Mesenchymal stem cell (in vitro differentiated cells and primary cell): ENCODE measurements around the gene SLC12A7.

ENCODE experiments used
- DNase-seq: peaks from one replicate; pipeline ENCODE4 v3.0.0-alpha.2; 2013
- H2AFZ ChIP-seq: one replicate; pipeline ENCODE4 v1.6.1; 2013; ENCODE audit warnings: low read depth, mild to moderate bottlenecking, control low read depth, inconsistent platforms, low read length, moderate library complexity
- H2AK5ac ChIP-seq: 2 replicates; pipeline ENCODE4 v1.6.1; 2013; ENCODE audit warnings: low read length, moderate library complexity, mild to moderate bottlenecking, inconsistent platforms; ENCODE audit not compliant: severe bottlenecking
- H2BK120ac ChIP-seq: one replicate; pipeline ENCODE4 v1.6.1; 2013; ENCODE audit warnings: low read depth, mild to moderate bottlenecking, inconsistent platforms, low read length, moderate library complexity
- H2BK12ac ChIP-seq, 2 experiments: one replicate each; pipeline ENCODE4 v1.6.1; 2013; ENCODE audit warnings: inconsistent platforms in 2 of 2, low read length in 2 of 2, mild to moderate bottlenecking in 2 of 2, moderate library complexity in 2 of 2, control low read depth in 1 of 2
- H2BK15ac ChIP-seq: one replicate; pipeline ENCODE4 v1.6.1; 2013; ENCODE audit warnings: mild to moderate bottlenecking, low read depth, inconsistent platforms; ENCODE audit not compliant: poor library complexity, severe bottlenecking
- H2BK5ac ChIP-seq: 2 replicates; pipeline ENCODE4 v1.6.1; 2013; ENCODE audit warnings: low read depth, mild to moderate bottlenecking, low read length, control low read depth, inconsistent platforms; ENCODE audit not compliant: poor library complexity, severe bottlenecking
- H3K14ac ChIP-seq, 2 experiments: one replicate each; pipeline ENCODE4 v1.6.1; 2013; ENCODE audit warnings: inconsistent platforms in 2 of 2, low read length in 2 of 2, control low read depth in 1 of 2, mild to moderate bottlenecking in 1 of 2, moderate library complexity in 1 of 2
- H3K18ac ChIP-seq, 2 experiments: one replicate each; pipeline ENCODE4 v1.6.1; 2013; ENCODE audit warnings: inconsistent platforms in 2 of 2, low read length in 2 of 2, control low read depth in 1 of 2, low read depth in 1 of 2, mild to moderate bottlenecking in 1 of 2
- H3K23ac ChIP-seq, 2 experiments: one replicate each; pipeline ENCODE4 v1.6.1; 2013; ENCODE audit warnings: inconsistent platforms in 2 of 2, low read length in 2 of 2, mild to moderate bottlenecking in 2 of 2, moderate library complexity in 2 of 2, control low read depth in 1 of 2
- H3K27ac ChIP-seq: 2 replicates; pipeline ENCODE4 v1.5.1; 2013; ENCODE audit warnings: mild to moderate bottlenecking, moderate library complexity, low read length, control low read depth, inconsistent platforms; ENCODE audit not compliant: poor library complexity, severe bottlenecking
- H3K27me3 ChIP-seq, 2 experiments: 2 replicates each; pipeline versions ENCODE4 v1.6.1 to v1.7.0; 2013; ENCODE audit warnings: low read length in 2 of 2, mild to moderate bottlenecking in 2 of 2, moderate library complexity in 2 of 2, control low read depth in 1 of 2, inconsistent platforms in 1 of 2; ENCODE audit not compliant: control insufficient read depth in 1 of 2, insufficient read depth in 1 of 2
- H3K36me3 ChIP-seq, 2 experiments: 2 replicates each; pipeline versions ENCODE4 v1.6.1 to v1.7.0; 2013; ENCODE audit warnings: low read length in 2 of 2, control low read depth in 1 of 2, inconsistent platforms in 1 of 2, low read depth in 1 of 2, mild to moderate bottlenecking in 1 of 2; ENCODE audit not compliant: insufficient read depth in 2 of 2, control insufficient read depth in 1 of 2
- H3K4ac ChIP-seq, 2 experiments: one replicate each; pipeline ENCODE4 v1.6.1; 2013; ENCODE audit warnings: inconsistent platforms in 2 of 2, low read length in 2 of 2, mild to moderate bottlenecking in 2 of 2, moderate library complexity in 2 of 2, control low read depth in 1 of 2, low read depth in 1 of 2
- H3K4me1 ChIP-seq: 2 replicates; pipeline ENCODE4 v1.6.1; 2013; ENCODE audit warnings: low read depth, low read length, control low read depth; ENCODE audit not compliant: control insufficient read depth, insufficient read depth
- H3K4me2 ChIP-seq: 2 replicates; pipeline ENCODE4 v1.6.1; 2013; ENCODE audit warnings: low read length, mild to moderate bottlenecking, inconsistent platforms; ENCODE audit not compliant: poor library complexity, severe bottlenecking
- H3K4me3 ChIP-seq, 2 experiments: 2 replicates each; pipeline versions ENCODE4 v1.5.1 to v1.7.0; 2013; ENCODE audit warnings: low read length in 2 of 2, mild to moderate bottlenecking in 2 of 2, control low read depth in 1 of 2, low read depth in 1 of 2; ENCODE audit not compliant: insufficient read depth in 1 of 2
- H3K79me1 ChIP-seq: replicated peaks from 2 replicates; pipeline ENCODE4 v1.6.1; 2013; ENCODE audit warnings: mild to moderate bottlenecking, control low read depth, low read length, inconsistent platforms; ENCODE audit not compliant: poor library complexity, severe bottlenecking
- H3K9ac ChIP-seq: 2 replicates; pipeline ENCODE4 v1.7.0; 2013; ENCODE audit warnings: mild to moderate bottlenecking, low read length, moderate library complexity
- H3K9me3 ChIP-seq: 2 replicates; pipeline ENCODE4 v1.7.0; 2013; ENCODE audit warnings: mild to moderate bottlenecking, low read length; ENCODE audit not compliant: control insufficient read depth
- H4K8ac ChIP-seq: one replicate; pipeline ENCODE4 v1.6.1; 2013; ENCODE audit warnings: inconsistent platforms, mild to moderate bottlenecking, low read length, moderate library complexity
- H4K91ac ChIP-seq: one replicate; pipeline ENCODE4 v1.6.1; 2013; ENCODE audit warnings: mild to moderate bottlenecking, low read length, inconsistent platforms
- WGBS: methylation state at CpG from one replicate; pipeline ENCODE4 v1.1.7; 2013; ENCODE audit warnings: mixed read lengths; 5-methylcytosine and 5-hydroxymethylcytosine counted together

Gene SLC12A7

DNA sequence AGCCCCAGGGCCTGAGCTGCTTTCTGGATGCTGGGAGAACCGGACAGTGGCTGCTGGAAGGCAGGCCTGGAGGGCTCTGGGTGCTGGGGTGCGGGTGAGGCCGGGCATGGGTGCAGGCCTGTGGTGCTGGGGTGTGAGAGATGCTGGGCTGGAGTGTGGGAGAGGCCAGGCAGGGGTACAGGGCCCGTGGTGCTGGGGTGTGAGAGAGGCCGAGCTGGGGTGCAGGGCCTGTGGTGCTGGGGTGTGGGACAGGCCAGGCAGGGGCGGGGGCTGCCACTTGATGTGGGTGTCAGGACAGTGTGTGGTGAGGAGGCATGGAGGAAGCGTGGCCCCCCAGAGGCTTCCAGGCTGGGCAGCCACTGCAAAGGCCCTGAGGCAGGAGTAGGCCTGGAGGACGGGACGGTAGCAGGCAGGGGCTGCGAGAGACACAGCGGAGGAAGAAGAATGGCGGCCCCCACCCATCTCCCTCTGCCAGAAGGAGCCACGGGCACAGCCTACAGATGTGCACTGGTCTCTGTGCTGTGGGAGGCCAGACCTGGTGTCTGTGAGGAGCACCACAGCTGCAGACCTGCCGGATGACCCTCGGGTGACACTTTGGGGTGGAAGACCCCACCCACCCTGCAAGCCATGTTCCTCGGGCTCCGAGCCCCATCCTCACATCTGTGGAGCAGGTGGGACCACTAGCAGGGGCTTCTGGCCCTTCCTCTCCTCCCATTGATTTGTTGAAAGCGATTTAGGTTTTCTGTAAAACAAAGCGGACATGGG lies 94.0 kb downstream of the SLC12A7 start:
- 91% methylated on average over 19 of the region's 19 CpGs for WGBS
- H3K79me1 ChIP-seq: no peaks in the 10 kb centered on the region
- peaks cover 34 to 52% of the 10 kb centered on the region in 2 experiments for H3K27me3 ChIP-seq
- H3K9ac ChIP-seq: no peak overlapping the region
- H3K4me1 ChIP-seq: no peaks in the 10 kb centered on the region
- H3K36me3 ChIP-seq: no peaks in the 10 kb centered on the region
- H3K27ac ChIP-seq: no peak overlapping the region
- H2BK120ac ChIP-seq: no peak overlapping the region
- H3K23ac ChIP-seq: no peak overlapping the region
- H2BK12ac ChIP-seq: no peak overlapping the region
- H3K9me3 ChIP-seq: no peaks in the 10 kb centered on the region
- H2AK5ac ChIP-seq: no peak overlapping the region
- H4K91ac ChIP-seq: peak overlapping the region; percentile 15
- no peak overlapping the region for H2BK5ac ChIP-seq
- no peak overlapping the region for H3K4me3 ChIP-seq
- H3K4ac ChIP-seq: no peak overlapping the region
- peak overlapping the region; percentile 60 for H4K8ac ChIP-seq
- no peak overlapping the region for H3K18ac ChIP-seq
- H2BK15ac ChIP-seq: peak overlapping the region; percentile 26
- no peak overlapping the region for H3K4me2 ChIP-seq
- DNase-seq: no peak
- peak overlapping the region in 1 of 2 experiments; percentile 56 for H3K14ac ChIP-seq
- H2AFZ ChIP-seq: no peak overlapping the region

- no peak overlapping the region for H3K4me3 ChIP-seq
- no peaks in the 10 kb centered on the region for H3K36me3 ChIP-seq
- H3K27ac ChIP-seq: no peak overlapping the region
- no peak overlapping the region for H2BK12ac ChIP-seq
- H3K9me3 ChIP-seq: no peaks in the 10 kb centered on the region
- H2BK120ac ChIP-seq: no peak overlapping the region
- H3K14ac ChIP-seq: no peak overlapping the region
- no peak overlapping the region for H3K4me2 ChIP-seq
- H4K91ac ChIP-seq: peak overlapping the region; percentile 12
- no peak overlapping the region for H3K18ac ChIP-seq
- no peak overlapping the region for H3K23ac ChIP-seq
- H3K79me1 ChIP-seq: no peaks in the 10 kb centered on the region
- no peaks in the 10 kb centered on the region for H3K4me1 ChIP-seq
- H3K27me3 ChIP-seq: peaks cover 42 to 60% of the 10 kb centered on the region in 2 experiments
- no peak overlapping the region for H3K9ac ChIP-seq
- WGBS: 80% methylated on average over 12 of the region's 12 CpGs
- H3K4ac ChIP-seq: no peak overlapping the region
- H4K8ac ChIP-seq: no peak overlapping the region
- no peak overlapping the region for H2AFZ ChIP-seq
- H2AK5ac ChIP-seq: no peak overlapping the region
- H2BK15ac ChIP-seq: no peak overlapping the region
- H2BK5ac ChIP-seq: no peak overlapping the region
- DNase-seq: no peak
Measured at GRCh38 chr5:1017056-1017455, 94.8 kb downstream of the SLC12A7 start.

DNA sequence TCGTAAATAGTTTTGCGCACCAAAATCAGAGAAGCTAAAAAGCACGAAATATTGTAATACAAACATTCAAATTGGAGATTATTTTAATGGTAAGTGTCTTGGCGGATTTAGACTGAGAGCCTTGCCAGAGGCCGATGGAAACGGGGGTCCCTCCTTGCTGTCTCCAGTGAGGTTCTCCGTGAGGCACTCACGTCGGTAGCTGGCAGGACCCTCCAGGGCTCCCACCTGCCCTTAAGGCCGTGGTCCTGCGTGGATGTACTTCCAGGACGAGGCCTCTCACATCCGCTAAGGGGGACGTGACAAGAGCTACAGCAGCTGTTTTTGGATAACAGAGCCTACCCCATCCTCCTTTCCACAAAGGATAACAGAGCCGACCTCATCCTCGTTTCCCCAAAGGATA lies 95.4 kb downstream of the SLC12A7 start:
- Histone ChIP-seq H3K18ac (no peak overlapping the region), H2BK12ac (no peak overlapping the region)

DNA sequence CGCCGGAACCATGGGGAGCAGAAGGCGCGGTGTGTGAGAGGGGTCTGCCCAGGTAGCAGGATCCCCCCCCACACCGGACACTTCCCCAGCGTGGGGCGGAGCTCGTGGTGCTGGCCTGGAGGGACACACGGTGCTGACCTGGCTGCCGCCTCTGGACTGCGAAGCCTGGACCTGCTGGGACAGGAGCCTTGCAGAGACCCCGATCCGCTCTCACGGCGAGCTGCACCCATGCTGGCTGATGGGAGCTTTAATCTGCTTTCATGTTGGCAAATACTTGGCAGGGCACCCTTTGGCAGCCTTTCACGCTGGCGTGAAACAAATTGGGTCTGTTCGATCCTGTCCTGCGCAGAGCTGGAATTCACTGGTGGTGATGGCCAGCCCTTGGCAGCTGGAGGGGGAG lies 95.8 kb downstream of the SLC12A7 start:
- no peak overlapping the region for H3K27ac ChIP-seq
- H3K9ac ChIP-seq: no peak overlapping the region
- H3K27me3 ChIP-seq: peaks cover 48 to 71% of the 10 kb centered on the region in 2 experiments
- H2BK120ac ChIP-seq: no peak overlapping the region
- H3K4me1 ChIP-seq: no peaks in the 10 kb centered on the region
- no peak overlapping the region for H3K14ac ChIP-seq
- no peak overlapping the region for H3K4me2 ChIP-seq
- H2AFZ ChIP-seq: no peak overlapping the region
- H4K91ac ChIP-seq: no peak overlapping the region
- H3K4me3 ChIP-seq: no peak overlapping the region
- H3K23ac ChIP-seq: no peak overlapping the region
- H3K4ac ChIP-seq: no peak overlapping the region
- no peaks in the 10 kb centered on the region for H3K36me3 ChIP-seq
- H2BK15ac ChIP-seq: no peak overlapping the region
- H2BK5ac ChIP-seq: no peak overlapping the region
- DNase-seq: no peak
- no peak overlapping the region for H3K18ac ChIP-seq
- no peaks in the 10 kb centered on the region for H3K9me3 ChIP-seq
- no peaks in the 10 kb centered on the region for H3K79me1 ChIP-seq
- H2AK5ac ChIP-seq: no peak overlapping the region
- H4K8ac ChIP-seq: no peak overlapping the region
- no peak overlapping the region for H2BK12ac ChIP-seq
- WGBS: 86% methylated on average over 19 of the region's 19 CpGs

More for the DNA sequence above, 95.4 kb downstream of the SLC12A7 start:
- no peaks in the 10 kb centered on the region for H3K79me1 ChIP-seq
- H3K14ac ChIP-seq: no peak overlapping the region
- no peak overlapping the region for H3K4ac ChIP-seq
- H3K4me3 ChIP-seq: no peak overlapping the region
- H2BK120ac ChIP-seq: no peak overlapping the region
- no peaks in the 10 kb centered on the region for H3K36me3 ChIP-seq
- H3K9me3 ChIP-seq: no peaks in the 10 kb centered on the region
- H3K4me2 ChIP-seq: no peak overlapping the region
- H3K23ac ChIP-seq: no peak overlapping the region
- H2AFZ ChIP-seq: no peak overlapping the region
- H3K4me1 ChIP-seq: no peaks in the 10 kb centered on the region
- WGBS: 88% methylated on average over 16 of the region's 16 CpGs
- H3K27ac ChIP-seq: no peak overlapping the region
- no peak overlapping the region for H2BK15ac ChIP-seq
- H4K8ac ChIP-seq: no peak overlapping the region
- H3K27me3 ChIP-seq: peaks cover 46 to 66% of the 10 kb centered on the region in 2 experiments
- H2BK5ac ChIP-seq: no peak overlapping the region
- DNase-seq: no peak
- no peak overlapping the region for H2AK5ac ChIP-seq
- no peak overlapping the region for H4K91ac ChIP-seq
- no peak overlapping the region for H3K9ac ChIP-seq
